Inflammatory macrophage treated with lipopolysaccharide for 4 hours (primary cell): ENCODE measurements around the gene NEIL3.

Experiments used
- DNase-seq: peaks from one replicate; pipeline ENCODE4 v3.0.0-alpha.2; 2020

Gene NEIL3

DNA sequence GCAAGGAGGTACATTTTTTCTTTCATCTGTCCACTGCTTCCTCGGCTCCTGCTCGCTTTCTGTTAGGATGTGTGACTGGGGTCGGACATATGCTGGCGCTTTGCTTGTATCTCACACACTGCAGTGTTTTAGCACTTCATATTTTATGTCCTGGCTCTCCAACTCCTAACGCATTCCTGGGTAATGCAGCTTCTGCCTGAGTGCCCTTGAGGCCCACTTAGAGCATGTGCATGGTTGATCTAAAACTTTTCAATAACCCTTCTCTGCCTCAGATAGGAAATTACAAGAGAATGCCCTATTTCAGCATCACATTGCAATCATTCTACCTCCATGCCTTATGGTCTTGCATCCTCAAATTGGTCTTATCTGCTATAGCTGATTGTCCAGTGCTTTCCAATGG is 65.3 kb downstream of the NEIL3 start:
- DNase-seq: no peak

DNA sequence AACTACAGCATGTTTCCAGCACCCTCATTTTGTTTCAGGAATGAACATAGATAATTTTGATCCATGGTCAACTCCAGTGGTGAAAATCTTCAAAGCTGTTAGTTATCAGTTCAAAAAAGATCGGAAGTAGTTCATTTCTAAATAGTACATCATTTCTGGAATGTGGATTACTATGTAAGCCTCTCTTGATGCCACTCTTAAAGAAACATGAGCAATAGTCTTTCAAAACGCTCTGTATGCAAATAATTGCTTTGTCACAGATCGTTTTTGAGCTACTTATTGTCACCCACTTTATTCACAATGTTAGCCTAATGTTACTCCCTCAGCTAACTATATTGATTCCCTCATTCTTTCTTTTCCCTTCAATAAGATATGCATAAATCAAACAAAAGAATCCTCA is 65.7 kb downstream of the NEIL3 start:
- DNase-seq: no peak

DNA sequence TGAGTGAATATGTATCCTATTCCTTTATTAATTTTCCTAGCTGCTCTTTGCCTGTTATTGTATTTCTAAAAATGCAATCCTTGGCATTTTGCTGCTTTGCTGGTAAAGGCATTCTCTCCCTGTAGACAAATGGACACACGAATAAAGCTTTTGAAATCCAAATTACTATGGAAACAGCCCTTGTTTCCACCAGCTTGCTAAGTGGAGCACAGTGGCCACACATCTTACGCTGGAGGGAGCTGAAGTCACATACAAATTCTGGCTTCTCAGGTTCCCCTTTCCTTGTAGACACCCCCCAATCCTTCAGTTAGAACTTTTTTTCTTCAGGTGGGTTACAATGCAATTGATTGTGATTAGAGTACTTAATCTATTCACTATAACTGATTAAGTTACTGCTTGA is 66.3 kb downstream of the NEIL3 start:
- no peak for DNase-seq

DNA sequence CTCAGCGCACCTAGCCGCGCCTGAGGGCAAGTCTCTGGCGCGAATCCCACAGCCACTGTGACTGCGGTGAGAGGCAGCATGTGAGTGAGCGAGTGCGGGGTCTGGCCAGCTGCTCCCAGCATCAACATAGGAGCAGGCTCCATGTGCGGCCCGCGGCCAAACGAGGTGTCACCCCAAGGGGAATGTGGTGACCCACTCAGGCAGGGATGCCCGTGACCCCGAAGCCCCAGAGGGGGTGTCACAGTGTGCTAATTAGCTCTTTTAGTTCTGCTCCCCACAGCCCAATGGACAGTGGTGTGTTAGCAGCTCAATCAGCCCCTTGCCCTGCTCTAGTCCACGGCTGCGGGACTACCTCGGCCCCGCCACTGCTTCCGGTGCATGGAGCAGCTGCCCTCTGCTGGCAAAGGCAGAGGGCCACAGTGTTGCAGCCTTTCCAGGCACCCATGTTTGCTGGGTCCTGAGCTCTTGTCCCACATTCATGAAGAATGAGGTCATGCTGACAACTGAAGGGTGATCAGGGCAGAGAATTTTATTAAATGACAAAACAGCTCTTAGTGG is 71.1 kb downstream of the NEIL3 start:
- DNase-seq: no peak

DNA sequence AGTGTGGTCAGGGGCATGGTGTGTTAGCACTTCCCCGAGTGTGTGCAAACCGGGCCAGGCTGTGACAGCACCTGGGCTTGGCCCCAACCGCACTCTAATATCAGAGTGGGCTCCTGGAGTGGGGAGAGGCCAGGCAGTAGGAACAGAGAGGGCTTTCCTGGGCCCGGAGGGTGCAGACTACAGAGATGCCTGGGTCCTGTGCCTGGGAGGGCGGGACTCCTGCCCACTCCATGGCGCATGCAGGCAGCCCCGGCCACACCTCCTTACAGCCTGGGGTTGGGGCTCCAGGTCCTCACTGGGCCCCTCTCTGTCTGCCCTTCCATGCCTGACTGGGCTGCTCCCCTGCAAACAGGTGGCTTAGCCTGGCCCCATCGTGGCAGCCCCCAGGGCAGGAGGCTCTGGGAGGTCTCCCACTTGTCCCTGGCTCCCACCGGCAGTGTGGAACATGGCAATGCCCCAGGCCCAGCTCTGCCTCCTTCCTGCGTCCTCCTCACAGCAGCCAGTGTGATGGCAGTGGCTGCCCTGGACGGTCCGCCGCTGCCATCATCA is 72.2 kb downstream of the NEIL3 start:
- no peak for DNase-seq

DNA sequence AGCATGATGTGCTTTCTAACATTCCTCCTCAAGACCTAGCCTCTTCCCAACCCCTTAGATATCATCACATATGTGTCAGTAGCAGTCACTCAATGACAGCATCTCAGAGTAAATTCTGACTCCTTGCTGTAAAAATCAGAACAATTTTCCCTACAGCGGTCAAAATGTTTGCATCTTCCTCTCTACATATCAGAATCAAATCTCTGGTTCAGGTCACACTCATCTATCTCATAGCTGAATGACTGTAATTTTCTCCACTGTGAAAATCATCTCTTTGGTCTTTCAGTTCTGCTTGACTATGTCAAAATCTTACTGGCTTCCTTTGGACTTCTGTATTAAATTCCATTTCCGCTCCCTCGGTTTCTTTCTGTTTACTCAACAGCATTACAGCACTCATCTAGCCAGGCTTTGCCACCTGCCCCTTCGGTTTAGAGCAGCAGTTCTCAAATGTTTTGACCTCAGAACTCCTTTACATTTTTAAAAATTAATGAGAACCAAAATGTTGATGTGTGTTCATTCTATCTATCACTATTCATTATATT is 75.3 kb downstream of the NEIL3 start:
- DNase-seq: peak; percentile 2

DNA sequence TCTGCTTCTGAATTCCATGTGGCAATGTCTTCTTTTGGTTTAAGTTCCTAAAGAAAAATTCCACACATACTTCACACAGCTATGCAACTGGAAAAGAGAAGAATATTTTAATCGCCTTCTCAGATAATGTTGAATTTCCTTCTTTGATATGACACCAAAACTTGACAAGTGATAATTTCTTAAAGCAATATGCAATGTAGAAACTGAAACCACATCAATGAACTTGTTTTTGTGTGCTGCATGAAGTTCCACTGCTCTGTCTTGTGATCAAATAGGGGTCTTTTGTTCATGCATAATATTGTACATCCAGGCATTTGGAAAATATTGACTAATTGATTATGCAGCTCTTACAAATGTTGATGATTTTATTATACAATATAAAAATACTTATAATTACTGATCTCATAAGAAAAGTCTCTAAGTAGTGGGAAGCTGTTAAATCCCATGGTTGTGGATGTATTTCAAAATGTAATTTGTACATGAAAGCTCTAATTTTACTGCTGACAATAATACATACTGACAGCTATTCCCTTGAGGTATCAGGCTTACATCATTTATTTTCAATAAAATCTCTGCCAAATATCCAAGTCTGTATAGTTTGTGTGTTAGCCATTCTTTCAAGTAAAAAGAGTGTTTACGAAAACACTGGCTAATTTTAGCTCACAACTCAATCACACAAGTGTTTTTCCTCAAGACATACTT is 76.1 kb downstream of the NEIL3 start:
- DNase-seq: peak; percentile 2

DNA sequence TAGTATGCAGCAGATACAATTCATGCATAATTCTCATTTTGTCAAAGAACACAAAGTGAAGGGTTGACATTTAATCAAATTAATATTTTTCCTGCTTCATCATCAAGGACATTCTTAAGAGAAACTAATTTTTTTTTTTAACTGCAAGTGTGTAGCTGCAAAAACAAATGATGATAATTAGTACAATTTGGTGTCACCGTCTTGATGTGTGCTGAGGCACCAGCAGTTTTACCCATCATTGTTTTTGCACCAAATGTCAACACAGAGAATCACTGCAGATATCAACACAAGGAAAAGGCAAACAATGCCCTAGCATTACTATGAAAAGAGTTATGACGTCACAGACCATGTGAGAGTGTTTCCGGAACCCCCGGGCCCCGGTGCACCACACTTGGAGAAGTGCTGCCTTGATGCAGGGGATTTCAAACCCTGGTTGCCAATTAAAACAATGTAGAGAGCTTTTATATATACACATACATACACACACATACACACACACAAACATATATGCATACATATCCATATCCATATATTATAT is 76.7 kb downstream of the NEIL3 start:
- DNase-seq: no peak

DNA sequence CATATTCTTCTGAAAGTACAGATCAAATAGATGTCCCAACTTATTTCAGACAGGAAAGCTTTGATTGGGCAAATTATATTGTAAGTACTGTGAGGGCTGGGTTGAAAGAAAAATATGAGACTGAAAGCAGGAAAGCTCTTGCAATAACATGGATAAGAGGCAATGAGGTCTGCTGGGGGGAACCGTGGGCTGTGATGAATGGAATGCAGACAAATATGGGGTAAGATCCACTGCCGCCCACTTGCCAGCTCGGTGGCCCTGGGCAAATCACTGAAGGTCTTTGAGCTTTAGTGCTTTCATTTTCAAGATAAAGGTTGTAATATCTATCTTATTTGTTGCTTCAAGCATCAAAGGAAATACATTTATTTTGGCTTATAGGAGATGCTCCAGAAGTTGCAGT is 81.6 kb downstream of the NEIL3 start:
- peak; percentile 1 for DNase-seq

DNA sequence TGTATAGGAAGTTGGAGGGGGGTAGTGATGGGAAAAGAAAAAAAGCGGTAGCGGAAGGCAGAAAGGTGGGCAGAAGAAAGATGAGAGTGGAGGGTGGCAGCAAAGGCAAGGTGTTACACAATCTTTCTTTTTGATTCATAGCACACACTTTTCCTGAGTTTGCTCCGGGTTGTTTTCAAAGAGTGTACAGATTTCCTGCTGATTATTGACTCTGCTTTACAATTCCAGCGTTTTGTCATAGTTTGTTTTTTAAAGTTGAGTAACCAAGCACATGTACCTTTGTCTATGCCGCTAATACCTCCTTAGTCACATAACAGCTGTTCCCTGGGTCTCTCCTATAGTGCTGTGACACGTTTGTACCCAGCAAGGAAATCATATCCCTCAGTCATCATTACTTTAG is 82.3 kb downstream of the NEIL3 start:
- no peak for DNase-seq

DNA sequence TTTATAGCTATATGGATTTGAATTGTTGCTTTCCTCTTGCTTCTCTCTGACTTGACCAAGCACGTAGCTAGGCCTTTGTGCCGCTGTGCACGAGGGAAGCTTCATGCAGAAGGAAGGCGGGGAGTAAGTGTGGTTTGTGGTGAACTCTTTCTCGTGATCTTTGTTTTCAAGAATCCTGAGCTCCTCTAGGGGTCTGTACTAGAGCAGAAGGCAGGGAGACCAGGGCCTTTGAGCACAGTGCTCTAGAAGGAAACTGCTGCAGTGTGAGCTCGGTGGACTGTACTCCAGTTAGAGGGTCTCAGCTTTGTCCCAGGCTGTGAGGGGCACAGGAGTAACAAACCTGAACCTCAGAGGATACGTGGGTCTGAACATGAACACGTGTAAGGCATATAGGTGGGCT is 83.6 kb downstream of the NEIL3 start:
- DNase-seq: no peak

DNA sequence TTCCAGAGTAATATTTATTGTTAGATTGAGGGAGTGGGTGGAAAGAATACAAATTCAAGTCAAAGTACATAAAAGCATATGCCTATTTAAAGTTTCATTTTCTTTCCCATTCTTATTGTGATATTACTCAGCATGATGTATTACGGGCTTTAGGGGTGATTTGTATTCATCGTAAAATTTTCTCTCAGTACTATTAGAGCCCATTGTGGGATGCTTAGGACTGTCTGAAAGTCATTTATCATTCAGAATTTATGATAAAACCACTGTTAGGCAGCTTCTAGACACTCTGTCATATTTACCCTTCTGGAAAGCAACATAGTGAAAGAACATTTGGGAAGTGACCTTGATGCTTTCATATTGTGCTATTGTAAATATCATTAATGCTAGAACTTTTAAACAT is 86.7 kb downstream of the NEIL3 start:
- DNase-seq: no peak

DNA sequence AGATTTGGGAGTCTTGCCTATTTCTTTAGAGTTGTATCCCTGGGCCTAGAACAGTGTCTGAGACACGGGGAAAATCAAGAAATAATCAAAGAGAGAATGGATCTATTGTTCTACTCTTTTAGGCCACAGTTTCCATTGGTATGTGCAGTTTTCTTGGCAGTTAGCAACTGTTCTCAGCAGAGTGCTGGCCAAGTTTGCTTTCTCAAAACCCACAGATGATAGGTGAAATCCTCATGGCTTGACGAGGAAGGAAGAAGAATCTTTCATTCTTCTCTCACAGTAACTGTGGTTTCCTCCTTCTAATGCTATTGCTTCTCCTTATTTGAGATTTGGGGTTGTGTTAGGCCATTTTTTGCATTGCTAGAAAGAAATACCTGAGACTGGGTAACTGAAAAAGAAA is 90.4 kb downstream of the NEIL3 start:
- no peak for DNase-seq

DNA sequence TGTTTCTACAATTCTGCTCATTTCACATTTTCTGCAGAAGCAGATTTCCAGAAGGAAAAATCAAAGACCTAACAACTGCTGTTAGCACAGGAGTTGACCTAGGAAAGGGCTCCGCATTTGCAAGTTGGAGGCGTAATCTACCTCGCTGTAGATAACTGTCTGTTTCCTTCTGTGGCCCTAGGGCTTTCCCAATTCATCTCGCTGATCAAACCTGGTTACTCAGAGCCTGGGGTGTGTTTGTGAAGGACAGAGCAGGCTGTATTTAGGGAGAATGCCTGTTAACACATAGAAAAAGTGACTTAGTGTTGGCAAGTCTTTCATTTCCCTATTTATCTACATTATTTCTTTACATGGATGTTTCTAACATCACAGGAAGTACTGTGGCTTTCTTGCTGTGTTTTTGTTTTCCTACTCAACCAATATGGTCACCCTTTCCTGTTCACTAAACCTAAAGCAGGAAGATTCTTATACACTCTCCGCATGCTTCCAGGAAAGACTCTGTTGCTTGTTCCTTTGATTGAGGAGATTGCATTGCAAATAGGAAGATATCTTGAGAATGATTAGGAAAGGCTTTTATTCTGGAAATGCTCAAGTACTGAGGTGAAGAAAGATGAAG is 92.1 kb downstream of the NEIL3 start:
- peak; percentile 8 for DNase-seq

DNA sequence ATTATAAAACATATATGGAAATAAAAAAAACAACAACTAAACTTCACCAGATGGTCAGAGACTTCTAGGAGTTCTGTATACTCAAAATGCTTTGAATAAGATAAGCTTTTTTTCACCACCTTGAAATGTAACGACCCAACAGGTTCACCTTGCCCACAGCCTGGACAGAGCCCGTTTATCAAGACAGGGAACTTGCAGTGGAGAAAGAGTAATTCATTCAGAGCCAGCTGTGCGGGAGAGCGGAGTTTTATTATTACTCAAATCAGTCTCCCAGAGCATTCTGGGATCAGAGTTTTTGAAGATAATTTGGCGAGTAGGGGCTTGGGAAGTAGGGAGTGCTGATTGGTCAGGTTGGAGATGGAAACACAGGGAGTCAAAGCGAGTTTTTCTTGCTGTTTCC is 94.1 kb downstream of the NEIL3 start:
- no peak for DNase-seq

DNA sequence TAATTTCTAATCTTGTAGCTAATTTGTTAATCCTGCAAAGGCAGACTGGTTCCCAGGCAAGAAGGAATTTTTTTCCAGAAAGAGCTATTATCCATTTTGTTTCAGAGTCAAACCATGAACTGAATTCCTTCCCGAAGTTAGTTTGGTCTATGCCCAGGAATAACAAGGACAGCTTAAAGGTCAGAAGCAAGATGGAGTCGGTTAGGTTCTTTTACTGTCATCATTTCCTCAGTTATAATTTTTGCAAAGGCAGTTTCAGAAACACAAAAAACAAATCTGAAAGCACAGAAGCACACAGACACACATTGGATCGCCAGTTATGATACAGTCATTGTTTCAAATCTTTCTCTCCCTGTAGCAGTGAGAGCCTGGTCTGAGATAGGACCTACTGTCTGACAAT is 94.7 kb downstream of the NEIL3 start:
- DNase-seq: no peak

DNA sequence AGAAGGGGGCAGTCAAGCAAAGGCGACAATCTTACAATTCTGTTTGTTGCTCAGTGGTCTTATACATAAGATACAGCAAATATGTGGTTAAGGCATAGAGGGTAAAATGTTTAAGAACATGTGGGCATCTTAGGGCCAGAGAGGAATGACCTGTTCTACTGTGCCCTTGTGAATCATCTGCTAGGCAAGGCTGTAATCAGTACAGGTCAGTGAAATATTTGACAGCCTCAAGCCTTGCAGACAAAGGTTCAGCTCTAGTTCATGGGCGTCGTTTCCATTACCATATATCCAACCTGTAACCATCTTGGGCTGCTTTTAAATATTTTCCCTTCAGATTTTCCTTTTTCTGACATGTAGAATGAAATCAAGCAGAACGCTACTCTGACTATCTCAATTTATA is 95.3 kb downstream of the NEIL3 start:
- no peak for DNase-seq

DNA sequence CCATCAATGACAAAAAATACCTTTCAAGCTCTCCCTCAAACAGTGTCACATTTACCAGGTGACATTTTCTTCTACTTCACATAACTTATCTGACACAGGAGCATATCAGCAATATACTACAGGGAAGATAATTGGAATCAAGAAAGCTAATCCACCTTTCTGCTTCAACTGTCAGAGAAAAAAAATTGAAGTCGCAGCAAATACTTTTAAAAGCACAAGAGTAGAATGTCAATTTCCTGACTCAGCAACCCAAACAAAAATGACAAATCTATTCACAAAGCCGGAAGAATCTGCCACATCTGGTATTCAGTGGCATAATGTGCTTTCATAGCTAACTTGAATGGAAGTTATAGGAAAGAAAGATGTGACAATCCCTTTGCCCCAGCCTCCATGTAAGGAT is 95.8 kb downstream of the NEIL3 start:
- DNase-seq: no peak

DNA sequence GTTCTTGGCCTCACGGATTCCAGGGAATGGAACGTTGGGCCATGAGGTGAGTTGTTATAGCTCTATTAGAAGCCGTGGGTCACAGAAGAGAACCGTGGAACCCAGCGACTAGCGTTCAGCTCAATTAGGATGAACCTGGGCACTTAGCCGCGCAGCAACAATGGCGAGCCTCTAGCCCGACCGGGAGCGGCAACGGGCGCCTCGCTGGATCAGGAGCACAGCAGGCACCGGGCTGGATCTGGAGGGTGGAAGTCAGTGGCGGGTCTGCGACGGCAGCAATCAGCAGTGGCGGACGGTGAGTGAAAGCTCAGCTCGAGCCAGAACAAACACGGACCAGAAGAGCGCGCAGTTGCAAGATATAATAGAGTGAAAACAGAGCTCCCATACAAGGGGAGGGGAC is 98.3 kb downstream of the NEIL3 start:
- no peak for DNase-seq

DNA sequence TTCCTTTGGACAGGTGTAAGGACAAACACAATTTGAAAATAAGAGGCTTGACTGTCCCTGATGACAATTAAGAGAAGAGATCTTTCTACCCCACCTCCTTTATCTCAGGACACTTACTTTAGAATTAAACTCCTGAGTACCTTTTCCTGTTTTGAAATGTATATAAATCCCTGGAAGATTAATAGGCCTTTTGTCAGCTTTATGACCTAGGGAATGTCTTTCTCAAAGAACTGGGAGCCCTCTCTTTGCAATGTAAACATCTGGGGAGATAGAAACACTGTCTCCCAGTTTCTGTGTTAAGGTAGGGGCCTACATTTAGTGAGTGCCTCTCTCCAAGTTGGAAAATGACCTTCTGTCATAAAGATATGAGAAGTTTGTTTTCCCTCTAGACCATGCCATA is 100.9 kb downstream of the NEIL3 start:
- no peak for DNase-seq

DNA sequence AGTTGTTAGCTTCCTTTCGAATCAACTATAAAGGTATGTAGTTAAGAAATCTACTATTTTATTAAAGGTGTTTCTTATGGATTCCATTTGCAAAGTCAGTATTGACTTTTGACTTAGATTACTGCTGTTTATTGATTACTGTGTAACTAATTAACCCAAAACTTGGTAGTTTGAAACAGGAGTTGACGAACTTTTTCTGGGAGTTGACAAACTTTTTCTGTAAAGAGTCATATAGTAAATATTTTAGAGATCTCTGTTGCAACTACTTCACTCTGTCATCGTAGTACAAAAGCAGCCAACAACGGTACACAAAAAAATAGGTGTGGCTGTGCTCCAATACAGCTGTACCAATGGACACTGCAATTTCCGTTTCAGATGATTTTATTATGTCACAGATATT is 102.3 kb downstream of the NEIL3 start:
- no peak for DNase-seq
